Panc1 (cell line): Measurements from ENCODE around the gene ORC6. TPM values are rescaled to one million over a fixed set of nuclear protein-coding genes. Genes with fewer than 3 reads are reported as not detected.

Source experiments
- ATAC-seq: fragments of 200-7000 bp; cut with Tn5 transposase; 2 replicates; pipeline ENCODE4 v1.9.1; 2020; ENCODE audit warnings: mild to moderate bottlenecking, moderate library complexity
- BruUV-seq: library from RNA; stranded (reverse); fragments of 400-500 nt; replicated peaks from 2 replicates; lab custom pipeline; 2021; lab: Mats Ljungman, UMichigan
- CTCF ChIA-PET: fragments of 300-600 bp; sonication (Branson Sonifier 250); formaldehyde crosslinking; loops from one replicate; lab custom pipeline; 2022; ENCODE audit warnings: antibody characterized with exemption; lab: Charles Lee
- POLR2A ChIA-PET: fragments of 300-600 bp; sonication (Branson Sonifier 250); formaldehyde crosslinking; loops from one replicate; lab custom pipeline; 2022; ENCODE audit warnings: antibody characterized with exemption; lab: Charles Lee
- DNase-seq: peaks from one replicate; pipeline ENCODE4 v3.0.0-alpha.2; 2010; ENCODE audit warnings: low read depth, low spot score
- H3K27ac ChIP-seq: 2 replicates; pipeline ENCODE4 v1.5.1; 2011; ENCODE audit warnings: mild to moderate bottlenecking, low read length, inconsistent platforms
- H3K27me3 ChIP-seq: fragments of 200-500 bp; sonication (Bioruptor generic); 2 replicates; pipeline ENCODE4 v1.6.0; 2014; ENCODE audit warnings: low read length, inconsistent platforms; ENCODE audit not compliant: control insufficient read depth, insufficient read depth
- H3K36me3 ChIP-seq: fragments of 200-500 bp; sonication (Bioruptor generic); 2 replicates; pipeline ENCODE4 v1.5.1; 2014; ENCODE audit warnings: inconsistent platforms, mild to moderate bottlenecking, low read length, moderate library complexity; ENCODE audit not compliant: control insufficient read depth, insufficient read depth
- H3K4me1 ChIP-seq: 2 replicates; pipeline ENCODE4 v1.5.1; 2011; ENCODE audit warnings: inconsistent platforms, mild to moderate bottlenecking, low read length, moderate library complexity; ENCODE audit not compliant: control insufficient read depth, insufficient read depth
- H3K4me3 ChIP-seq, 2 experiments: 2 replicates each; pipeline ENCODE4 v1.5.1; 2011 to 2012; ENCODE audit warnings: low read depth in 2 of 2, low read length in 2 of 2, mild to moderate bottlenecking in 2 of 2, inconsistent platforms in 1 of 2, moderate library complexity in 1 of 2
- H3K9me3 ChIP-seq: fragments of 200-500 bp; sonication (Bioruptor generic); 2 replicates; pipeline ENCODE4 v1.5.1; 2014; ENCODE audit warnings: low read depth, mild to moderate bottlenecking, inconsistent platforms, low read length, moderate library complexity; ENCODE audit not compliant: control insufficient read depth, insufficient read depth
- CTCF ChIP-seq: fragments of 450-650 bp; IDR thresholded peaks from 2 replicates; pipeline ENCODE4 v1.5.1; 2017; ENCODE audit warnings: mild to moderate bottlenecking
- POLR2AphosphoS5 ChIP-seq: IDR thresholded peaks from 2 replicates; pipeline ENCODE4 v1.6.1; 2012; ENCODE audit warnings: mild to moderate bottlenecking, low read depth, low read length, moderate library complexity
- REST ChIP-seq, 2 experiments: IDR thresholded peaks; 2 replicates each; pipeline ENCODE4 v1.6.1; 2011 to 2012; ENCODE audit warnings: low read depth in 2 of 2, control low read depth in 1 of 2, low read length in 1 of 2, mild to moderate bottlenecking in 1 of 2, moderate library complexity in 1 of 2; ENCODE audit not compliant: insufficient read depth in 1 of 2
- SIN3A ChIP-seq: IDR thresholded peaks from 2 replicates; pipeline ENCODE4 v1.6.1; 2012; ENCODE audit warnings: low read depth, mild to moderate bottlenecking, low read length, moderate library complexity, borderline replicate concordance; ENCODE audit not compliant: insufficient read depth
- TCF7L2 ChIP-seq: IDR thresholded peaks from 2 replicates; pipeline ENCODE4 v1.6.1; 2011; ENCODE audit warnings: mild to moderate bottlenecking, low read depth, low read length, inconsistent platforms
- in situ Hi-C: cut with HindIII; loops from 2 replicates; pipeline ENCODE4 v1.10.0; 2016; ENCODE audit warnings: low sequenced_read_pairs, low pct_unique_long_range_greater_than_20kb
- intact Hi-C: fragments of 100-400 bp; cut with micrococcal nuclease; formaldehyde crosslinking; loops from one replicate; pipeline ENCODE4 v1.10.0; 2022; ENCODE audit not compliant: unreplicated experiment
- total RNA-seq: library from RNA; stranded (reverse); gene quantifications from one replicate; pipeline ENCODE4 v1.2.1, GENCODE V29; 2021; ENCODE audit not compliant: unreplicated experiment

Gene ORC6
- total RNA-seq, 1 experiment from 2014 or later: 33.5 TPM

- Histone ChIP-seq H3K4me3 (no peak overlapping the region), H3K4me1 (no peaks in the 10 kb centered on the region), H3K36me3 (no peaks in the 10 kb centered on the region), H3K27me3 (no peaks in the 10 kb centered on the region), H3K9me3 (no peaks in the 10 kb centered on the region; the same call in 1 of the 2 replicates), H3K27ac (no peak overlapping the region)
- intact Hi-C loops: no loop called here
- POLR2A ChIA-PET: no interaction called here
- DNase-seq (no peak), ATAC-seq (no peak)
- TF ChIP-seq REST (IDR thresholded peaks at IDR 0.05; ENCODE audit: insufficient read depth in 1 of 2, low read depth in 2 of 2, low read length in 1 of 2) (no peak), POLR2AphosphoS5 (no peak), SIN3A (no peak), TCF7L2 (no peak), CTCF (no peak)
- BruUV-seq: no TSS peak
- in situ Hi-C loops: no loop called here
- CTCF ChIA-PET: no interaction called here
These were observed 32.4 kb downstream of the ORC6 start for GRCh38 chr16:46721885-46722284.

GRCh38 chr16:46727184-46727583 lies 37.7 kb downstream of the ORC6 start:
- H3K27ac ChIP-seq: no peak overlapping the region
- no peaks in the 10 kb centered on the region for H3K4me1 ChIP-seq
- no TSS peak for BruUV-seq
- in situ Hi-C loops: no loop called here
- no peaks in the 10 kb centered on the region; the same call in 1 of the 2 replicates for H3K9me3 ChIP-seq
- intact Hi-C loops: no loop called here
- DNase-seq (no peak), ATAC-seq (no peak)
- H3K4me3 ChIP-seq: no peak overlapping the region
- ChIA-PET CTCF (no interaction called here), POLR2A (no interaction called here)
- H3K36me3 ChIP-seq: no peaks in the 10 kb centered on the region
- no peaks in the 10 kb centered on the region for H3K27me3 ChIP-seq
- TF ChIP-seq REST (IDR thresholded peaks at IDR 0.05; ENCODE audit: insufficient read depth in 1 of 2, low read depth in 2 of 2, low read length in 1 of 2) (no peak), POLR2AphosphoS5 (no peak), CTCF (no peak), TCF7L2 (no peak), SIN3A (no peak)
